Subcutaneous adipose tissue (tissue), 4 donors: Measurements from ENCODE around the gene LILRB3. TPM values are rescaled to one million over a fixed set of nuclear protein-coding genes. Genes with fewer than 3 reads are reported as not detected.

Source experiments
- total RNA-seq, 4 donors: library from RNA; depleted of rRNA; stranded (reverse); fragments of >200 nt; gene quantifications; one replicate each; pipeline ENCODE4 v1.1.0, GENCODE V29; 2016
- TF ChIP-seq, protein P1 (sequence below): fragments of 450-650 bp; IDR thresholded peaks from one replicate; pipeline ENCODE4 v1.5.1; 2016; ENCODE audit warnings: low read depth, mild to moderate bottlenecking, control low read depth, antibody characterized with exemption, moderate library complexity

LILRB3 gene
- total RNA-seq, 4 donors from 2014 or later = 16.0 to 156 (median 43.1) TPM

DNA sequence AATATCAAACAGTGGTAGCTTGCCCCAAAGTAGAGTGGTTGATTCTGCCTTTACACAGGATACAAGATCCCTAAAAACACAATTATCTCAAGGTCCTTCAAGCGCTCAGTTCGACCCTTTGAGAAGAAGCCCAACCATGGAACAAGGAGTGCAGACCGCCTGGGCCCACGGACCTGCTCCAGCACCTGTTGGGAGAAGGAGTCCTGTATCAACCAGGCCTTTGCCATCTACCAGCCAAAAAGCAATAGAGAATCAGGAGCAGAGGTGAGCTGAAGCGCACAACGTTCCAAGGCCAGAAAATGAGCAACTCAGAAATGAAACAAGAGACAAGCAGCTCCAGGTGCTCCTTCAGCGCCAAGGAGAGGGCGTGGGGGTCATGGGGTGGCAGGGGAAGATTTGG lies 6.3 kb upstream of the LILRB3 start:
- TF ChIP-seq, protein P1, sequence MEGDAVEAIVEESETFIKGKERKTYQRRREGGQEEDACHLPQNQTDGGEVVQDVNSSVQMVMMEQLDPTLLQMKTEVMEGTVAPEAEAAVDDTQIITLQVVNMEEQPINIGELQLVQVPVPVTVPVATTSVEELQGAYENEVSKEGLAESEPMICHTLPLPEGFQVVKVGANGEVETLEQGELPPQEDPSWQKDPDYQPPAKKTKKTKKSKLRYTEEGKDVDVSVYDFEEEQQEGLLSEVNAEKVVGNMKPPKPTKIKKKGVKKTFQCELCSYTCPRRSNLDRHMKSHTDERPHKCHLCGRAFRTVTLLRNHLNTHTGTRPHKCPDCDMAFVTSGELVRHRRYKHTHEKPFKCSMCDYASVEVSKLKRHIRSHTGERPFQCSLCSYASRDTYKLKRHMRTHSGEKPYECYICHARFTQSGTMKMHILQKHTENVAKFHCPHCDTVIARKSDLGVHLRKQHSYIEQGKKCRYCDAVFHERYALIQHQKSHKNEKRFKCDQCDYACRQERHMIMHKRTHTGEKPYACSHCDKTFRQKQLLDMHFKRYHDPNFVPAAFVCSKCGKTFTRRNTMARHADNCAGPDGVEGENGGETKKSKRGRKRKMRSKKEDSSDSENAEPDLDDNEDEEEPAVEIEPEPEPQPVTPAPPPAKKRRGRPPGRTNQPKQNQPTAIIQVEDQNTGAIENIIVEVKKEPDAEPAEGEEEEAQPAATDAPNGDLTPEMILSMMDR = no peak

DNA sequence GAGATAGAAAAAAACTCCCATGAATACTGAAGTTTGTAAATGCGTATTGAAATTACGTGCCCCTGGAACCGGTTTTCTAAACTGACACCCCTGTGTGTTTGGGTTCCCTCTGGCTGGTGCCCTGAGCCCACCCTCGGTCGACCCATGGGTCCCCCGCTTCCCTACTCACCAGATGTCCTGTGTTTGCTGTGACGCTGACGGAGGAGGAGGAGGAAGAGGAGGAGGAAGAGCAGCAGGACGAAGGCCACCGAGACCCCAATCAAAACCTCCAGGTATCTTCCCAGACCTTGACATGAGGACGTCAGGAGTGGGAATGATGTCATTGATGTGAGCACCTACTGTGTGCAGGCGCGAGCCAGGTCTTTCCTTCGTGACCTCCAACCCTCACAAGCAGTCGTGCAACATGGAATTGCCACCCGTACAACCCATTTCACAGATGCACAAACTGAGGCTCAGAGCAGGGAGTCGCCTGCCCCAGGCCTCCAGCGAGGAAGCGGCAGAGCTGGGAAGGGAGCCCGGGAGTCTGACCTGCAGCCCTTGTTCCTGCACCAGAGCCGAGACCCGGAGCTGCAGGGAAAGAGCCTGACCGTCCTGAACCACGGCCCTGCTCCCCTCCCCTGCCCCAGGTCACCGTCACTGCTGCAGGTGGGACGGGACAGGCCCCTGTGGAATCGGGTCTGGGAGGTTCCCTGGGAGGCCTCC lies 3.7 kb downstream of the LILRB3 start:
- TF ChIP-seq, protein P1 = no peak

DNA sequence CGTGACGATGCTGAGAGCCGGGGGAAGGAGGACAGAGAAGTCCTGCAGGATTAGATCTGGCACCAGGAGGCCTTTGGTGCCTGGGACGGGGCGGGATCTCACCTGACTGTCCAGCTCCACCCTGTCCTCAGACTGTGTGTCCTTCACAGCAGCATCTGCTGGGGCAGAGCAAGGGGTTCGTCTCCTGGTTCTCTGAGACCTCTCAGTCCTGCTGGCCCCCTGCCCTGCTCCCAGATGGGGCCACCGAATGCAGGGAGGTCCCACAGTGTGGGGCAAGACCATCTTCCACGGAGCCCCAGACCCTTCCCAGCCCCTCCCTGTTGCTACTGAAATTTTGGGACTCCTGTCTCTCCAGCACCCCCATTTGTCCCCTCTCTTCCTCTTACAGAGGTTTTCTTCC lies 4.5 kb downstream of the LILRB3 start:
- TF ChIP-seq, protein P1 = no peak

DNA sequence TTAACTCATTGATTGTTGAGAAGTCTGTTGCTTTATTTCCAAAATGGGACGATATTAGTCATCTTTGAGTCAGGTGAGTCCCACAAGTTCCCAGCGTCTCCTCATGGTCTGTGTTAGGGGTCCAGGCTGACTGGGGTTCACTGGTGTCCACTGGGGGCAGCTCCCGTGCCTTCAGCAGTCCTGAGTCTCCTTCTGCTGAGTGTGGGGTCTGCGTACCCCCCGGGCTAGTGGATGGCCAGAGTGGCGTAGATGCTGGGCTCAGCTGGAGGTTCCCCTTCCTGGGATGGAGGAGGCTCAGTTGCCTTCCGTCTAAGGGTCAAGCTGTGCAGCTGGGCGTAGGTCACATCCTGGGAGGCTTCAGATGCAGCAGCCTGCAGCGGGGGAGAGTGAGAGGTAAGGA lies 5.9 kb downstream of the LILRB3 start:
- TF ChIP-seq, protein P1 = no peak

DNA sequence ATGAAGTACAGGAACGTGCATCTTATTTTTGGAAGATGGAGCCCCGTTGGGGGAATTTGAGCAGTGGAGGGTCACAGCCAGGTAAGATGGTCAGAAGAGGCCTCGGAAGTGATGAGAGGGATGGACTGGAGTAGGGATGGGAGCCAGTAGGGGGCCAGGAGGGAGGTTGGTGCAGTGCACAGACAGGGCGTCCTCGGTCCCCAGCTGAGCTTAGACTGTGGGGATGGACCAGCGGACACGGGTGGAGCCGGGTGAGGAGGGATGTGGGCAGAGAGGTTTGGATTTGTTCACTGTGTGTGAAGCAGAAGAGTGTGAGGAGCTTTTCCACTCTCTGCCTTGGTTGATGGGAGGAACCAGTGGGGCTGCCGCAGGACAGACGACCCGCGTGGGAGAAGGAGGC lies 11.6 kb downstream of the LILRB3 start:
- TF ChIP-seq, protein P1 = no peak

DNA sequence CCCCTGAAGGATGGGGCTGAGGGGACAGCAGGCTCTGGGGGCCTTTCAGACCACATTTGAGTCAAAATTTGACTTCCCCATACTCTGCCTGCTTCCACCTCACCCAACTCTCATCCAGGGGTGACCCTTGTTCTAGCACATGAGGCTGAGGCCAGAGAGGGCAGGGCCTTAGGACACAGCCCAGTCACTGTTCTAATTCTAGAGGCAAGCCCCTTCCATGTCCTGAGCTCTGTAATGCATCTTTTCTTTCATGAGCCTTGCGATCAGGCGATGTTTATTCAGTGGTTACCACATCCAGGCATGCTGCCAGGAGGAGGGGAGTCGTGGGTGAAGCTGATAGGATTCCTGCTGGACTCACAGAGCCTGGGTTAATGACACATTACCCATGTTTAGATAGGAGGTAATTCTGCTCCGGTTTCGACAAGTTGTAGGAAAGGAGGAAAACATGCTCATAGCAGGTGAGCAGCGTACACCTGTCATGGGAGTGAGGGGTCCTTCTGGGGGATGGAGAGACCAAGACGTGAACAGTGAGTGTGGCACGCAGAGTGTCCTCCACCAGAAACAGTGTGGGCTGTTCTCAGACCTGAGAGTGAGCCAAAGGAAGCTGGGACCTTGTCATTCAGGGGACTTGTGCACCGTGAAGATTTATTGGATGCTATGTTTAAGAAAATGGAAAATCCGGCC lies 12.9 kb downstream of the LILRB3 start:
- TF ChIP-seq, protein P1 = no peak

DNA sequence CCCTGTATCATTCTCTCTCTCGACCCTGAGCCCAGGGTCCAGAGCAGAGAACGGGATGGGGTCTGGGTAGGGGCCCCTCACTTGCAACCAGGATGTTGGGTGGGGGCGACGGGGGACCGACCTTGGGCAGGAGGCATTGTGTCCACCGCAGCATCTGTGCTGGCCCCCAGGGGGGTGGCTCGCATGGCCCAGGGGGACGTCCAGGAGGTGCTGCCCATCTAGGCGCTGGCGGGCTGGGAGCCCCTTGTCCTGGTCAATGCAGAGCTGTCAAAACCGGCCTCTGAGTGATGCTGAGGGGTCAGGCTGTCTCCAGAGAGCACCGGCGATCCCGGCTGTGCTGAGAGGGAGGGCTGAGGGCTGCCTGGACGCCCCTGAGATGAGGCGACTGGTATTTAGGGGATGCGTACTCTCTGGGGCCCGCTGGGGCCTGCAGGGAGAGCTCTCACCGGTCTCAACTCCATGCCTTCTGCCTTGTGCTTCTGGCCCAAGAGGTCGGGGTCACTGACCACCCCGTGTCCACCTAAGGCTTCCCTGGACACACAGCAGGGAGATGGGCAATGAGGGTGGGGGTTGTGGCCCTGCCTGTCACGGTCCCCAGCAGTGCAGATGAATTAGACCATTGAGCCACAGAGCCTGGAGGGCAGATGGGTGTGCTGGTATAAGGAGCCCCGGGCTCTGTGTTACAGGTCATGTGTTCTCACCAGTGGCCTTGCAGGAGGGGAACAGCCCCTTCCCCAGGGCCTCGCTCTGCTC lies 13.6 kb downstream of the LILRB3 start:
- TF ChIP-seq, protein P1 = no peak
